ENCODE results near the gene NTS.

NTS gene

GRCh38 chr12:85927166-85927565 is 53.1 kb downstream of the NTS start:
- DNase-seq, result no peak
